ENCODE results near the gene CABLES1. TPM values are rescaled to one million over a fixed set of nuclear protein-coding genes. Genes with fewer than 3 reads are reported as not detected.

Gene CABLES1
- total and polyA plus RNA-seq, 3 experiments from 2014 or later, result 0.30 to 8.9 (median 8.0) TPM

- DNase-seq, result no peak
- Histone ChIP-seq H3K27me3 (ENCODE audit: insufficient read depth, low read length, poor library complexity, severe bottlenecking) (no peaks in the 10 kb centered on the region), H3K4me1 (ENCODE audit: insufficient read depth, low read length) (no peaks in the 10 kb centered on the region), H3K27ac (ENCODE audit: low read depth, low read length) (no peak overlapping the region), H3K9me3 (ENCODE audit: low read length) (no peaks in the 10 kb centered on the region), H3K4me3 (ENCODE audit: low read length) (no peak overlapping the region), H3K36me3 (ENCODE audit: insufficient read depth, low read length) (no peaks in the 10 kb centered on the region)
- Mint-ChIP-seq H3K9me3 (peaks cover 0 to 2% (median 0%) of the 10 kb centered on the region in 5 donors), H3K4me3 (no peak overlapping the region), H3K4me1 (no peaks in the 10 kb centered on the region), H3K27ac (no peak overlapping the region), H3K36me3 (no peaks in the 10 kb centered on the region), H3K27me3 (peaks cover 0 to under 1% of the 10 kb centered on the region in 2 donors)
- ChIA-PET POLR2A (no interaction called here), CTCF (interaction anchor here (0.7 kb wide), 1 partner anchor 123 kb away, joined by 4 read pairs; no protein-coding TSS in a partner anchor)
Measured at GRCh38 chr18:23148382-23148781, 13.1 kb downstream of the CABLES1 start.

- H3K4me1 Mint-ChIP-seq, result no peaks in the 10 kb centered on the region
- CTCF ChIA-PET, result no interaction called here
- Histone ChIP-seq H3K27me3 (ENCODE audit: insufficient read depth, low read length, poor library complexity, severe bottlenecking) (no peaks in the 10 kb centered on the region), H3K27ac (ENCODE audit: low read depth, low read length) (no peak overlapping the region), H3K4me1 (ENCODE audit: insufficient read depth, low read length) (no peaks in the 10 kb centered on the region), H3K4me3 (ENCODE audit: low read length) (no peak overlapping the region), H3K36me3 (ENCODE audit: insufficient read depth, low read length) (no peaks in the 10 kb centered on the region), H3K9me3 (ENCODE audit: low read length) (no peaks in the 10 kb centered on the region)
- no peaks in the 10 kb centered on the region for H3K36me3 Mint-ChIP-seq
- H3K27ac Mint-ChIP-seq, result peak overlapping the region in 1 of 8 donors; percentile 63
- H3K9me3 Mint-ChIP-seq, result no peaks in the 10 kb centered on the region
- no peaks in the 10 kb centered on the region for H3K27me3 Mint-ChIP-seq
- POLR2A ChIA-PET, result no interaction called here
- H3K4me3 Mint-ChIP-seq, result no peak overlapping the region
- DNase-seq, result no peak
Measured at GRCh38 chr18:23149570-23149969, 14.3 kb downstream of the CABLES1 start.

- no peak overlapping the region for H3K27ac Mint-ChIP-seq
- H3K4me1 Mint-ChIP-seq, result no peaks in the 10 kb centered on the region
- Histone ChIP-seq H3K27ac (ENCODE audit: low read depth, low read length) (no peak overlapping the region), H3K4me1 (ENCODE audit: insufficient read depth, low read length) (no peaks in the 10 kb centered on the region), H3K4me3 (ENCODE audit: low read length) (no peak overlapping the region), H3K36me3 (ENCODE audit: insufficient read depth, low read length) (no peaks in the 10 kb centered on the region), H3K9me3 (ENCODE audit: low read length) (no peaks in the 10 kb centered on the region), H3K27me3 (ENCODE audit: insufficient read depth, low read length, poor library complexity, severe bottlenecking) (no peaks in the 10 kb centered on the region)
- H3K27me3 Mint-ChIP-seq, result peaks cover under 1 to 5% of the 10 kb centered on the region in 2 donors
- H3K4me3 Mint-ChIP-seq, result no peak overlapping the region
- DNase-seq, result no peak
- no peaks in the 10 kb centered on the region for H3K36me3 Mint-ChIP-seq
- H3K9me3 Mint-ChIP-seq, result no peaks in the 10 kb centered on the region
- ChIA-PET CTCF (no interaction called here), POLR2A (no interaction called here)
Measured at GRCh38 chr18:23151414-23152099, 16.3 kb downstream of the CABLES1 start.

- H3K4me1 Mint-ChIP-seq, result no peaks in the 10 kb centered on the region
- POLR2A ChIA-PET, result no interaction called here
Measured at GRCh38 chr18:23154030-23154429, 18.7 kb downstream of the CABLES1 start.

GRCh38 chr18:23154823-23155500, 19.7 kb downstream of the CABLES1 start:
- Mint-ChIP-seq H3K9me3 (no peaks in the 10 kb centered on the region), H3K4me1 (no peaks in the 10 kb centered on the region), H3K4me3 (no peak overlapping the region), H3K27me3 (peaks cover 3 to 13% of the 10 kb centered on the region in 2 donors), H3K27ac (no peak overlapping the region), H3K36me3 (no peaks in the 10 kb centered on the region)
- Histone ChIP-seq H3K27ac (ENCODE audit: low read depth, low read length) (no peak overlapping the region), H3K36me3 (ENCODE audit: insufficient read depth, low read length) (no peaks in the 10 kb centered on the region), H3K27me3 (ENCODE audit: insufficient read depth, low read length, poor library complexity, severe bottlenecking) (no peaks in the 10 kb centered on the region), H3K4me1 (ENCODE audit: insufficient read depth, low read length) (no peaks in the 10 kb centered on the region), H3K4me3 (ENCODE audit: low read length) (no peak overlapping the region), H3K9me3 (ENCODE audit: low read length) (no peaks in the 10 kb centered on the region)
- DNase-seq, result no peak
- ChIA-PET POLR2A (no interaction called here), CTCF (no interaction called here)

More at GRCh38 chr18:23154030-23154429, 18.7 kb downstream of the CABLES1 start:
- H3K36me3 Mint-ChIP-seq, result no peaks in the 10 kb centered on the region
- H3K4me3 ChIP-seq (ENCODE audit: low read length), result no peak overlapping the region
- no peaks in the 10 kb centered on the region for H3K9me3 ChIP-seq (ENCODE audit: low read length)
- H3K4me1 ChIP-seq (ENCODE audit: insufficient read depth, low read length), result no peaks in the 10 kb centered on the region
- H3K9me3 Mint-ChIP-seq, result no peaks in the 10 kb centered on the region
- no peak overlapping the region for H3K27ac Mint-ChIP-seq
- no peak overlapping the region for H3K27ac ChIP-seq (ENCODE audit: low read depth, low read length)
- DNase-seq, result no peak
- CTCF ChIA-PET, result no interaction called here
- no peak overlapping the region for H3K4me3 Mint-ChIP-seq
- H3K36me3 ChIP-seq (ENCODE audit: insufficient read depth, low read length), result no peaks in the 10 kb centered on the region
- H3K27me3 ChIP-seq (ENCODE audit: insufficient read depth, low read length, poor library complexity, severe bottlenecking), result no peaks in the 10 kb centered on the region
- H3K27me3 Mint-ChIP-seq, result peaks cover 3 to 9% of the 10 kb centered on the region in 2 donors

- no peak overlapping the region for H3K4me3 Mint-ChIP-seq
- H3K36me3 Mint-ChIP-seq, result no peaks in the 10 kb centered on the region
- Histone ChIP-seq H3K4me1 (ENCODE audit: insufficient read depth, low read length) (no peaks in the 10 kb centered on the region), H3K27ac (ENCODE audit: low read depth, low read length) (no peak overlapping the region), H3K27me3 (ENCODE audit: insufficient read depth, low read length, poor library complexity, severe bottlenecking) (no peaks in the 10 kb centered on the region), H3K4me3 (ENCODE audit: low read length) (no peak overlapping the region), H3K36me3 (ENCODE audit: insufficient read depth, low read length) (no peaks in the 10 kb centered on the region), H3K9me3 (ENCODE audit: low read length) (no peaks in the 10 kb centered on the region)
- ChIA-PET POLR2A (no interaction called here), CTCF (no interaction called here)
- peak overlapping the region in 1 of 8 donors; percentile 11 for H3K27ac Mint-ChIP-seq
- DNase-seq, result no peak
- no peaks in the 10 kb centered on the region for H3K4me1 Mint-ChIP-seq
- H3K27me3 Mint-ChIP-seq, result peaks cover 3 to 13% of the 10 kb centered on the region in 2 donors
- H3K9me3 Mint-ChIP-seq, result no peaks in the 10 kb centered on the region
Measured at GRCh38 chr18:23155537-23155936, 20.3 kb downstream of the CABLES1 start.

GRCh38 chr18:23156134-23156533, 20.8 kb downstream of the CABLES1 start:
- H3K27ac ChIP-seq (ENCODE audit: low read depth, low read length), result no peak overlapping the region
- Mint-ChIP-seq H3K27me3 (peaks cover 3 to 13% of the 10 kb centered on the region in 2 donors), H3K9me3 (no peaks in the 10 kb centered on the region), H3K4me3 (no peak overlapping the region), H3K27ac (peak overlapping the region in 1 of 8 donors; percentile 11), H3K36me3 (no peaks in the 10 kb centered on the region), H3K4me1 (no peaks in the 10 kb centered on the region)
- ChIA-PET POLR2A (no interaction called here), CTCF (interaction anchor here (0.9 kb wide), 1 partner anchor 9 kb away, joined by 3 read pairs; no protein-coding TSS in a partner anchor)
- H3K4me1 ChIP-seq (ENCODE audit: insufficient read depth, low read length), result no peaks in the 10 kb centered on the region
- no peaks in the 10 kb centered on the region for H3K9me3 ChIP-seq (ENCODE audit: low read length)
- DNase-seq, result no peak
- H3K27me3 ChIP-seq (ENCODE audit: insufficient read depth, low read length, poor library complexity, severe bottlenecking), result no peaks in the 10 kb centered on the region
- no peak overlapping the region for H3K4me3 ChIP-seq (ENCODE audit: low read length)
- no peaks in the 10 kb centered on the region for H3K36me3 ChIP-seq (ENCODE audit: insufficient read depth, low read length)

- Histone ChIP-seq H3K27ac (ENCODE audit: low read depth, low read length) (no peak overlapping the region), H3K4me3 (ENCODE audit: low read length) (no peak overlapping the region), H3K36me3 (ENCODE audit: insufficient read depth, low read length) (no peaks in the 10 kb centered on the region), H3K4me1 (ENCODE audit: insufficient read depth, low read length) (no peaks in the 10 kb centered on the region), H3K9me3 (ENCODE audit: low read length) (no peaks in the 10 kb centered on the region), H3K27me3 (ENCODE audit: insufficient read depth, low read length, poor library complexity, severe bottlenecking) (no peaks in the 10 kb centered on the region)
- DNase-seq, result no peak
- POLR2A ChIA-PET, result no interaction called here
- Mint-ChIP-seq H3K4me3 (no peak overlapping the region), H3K4me1 (no peaks in the 10 kb centered on the region), H3K27ac (no peak overlapping the region), H3K9me3 (no peaks in the 10 kb centered on the region), H3K27me3 (peaks cover 3 to 13% of the 10 kb centered on the region in 2 donors), H3K36me3 (no peaks in the 10 kb centered on the region)
- CTCF ChIA-PET, result no interaction called here
Measured at GRCh38 chr18:23158058-23158457, 22.8 kb downstream of the CABLES1 start.

All from CD8-positive, alpha-beta memory T cell (primary cell).